B cell (primary cell): ENCODE data around the gene ATP5F1B.

Experiments used
- CTCF ChIP-seq: fragments of 200-600 bp; IDR thresholded peaks from one replicate; pipeline ENCODE4 v1.8.0; 2022; ENCODE audit warnings: antibody characterized with exemption, mild to moderate bottlenecking
- EZH2 ChIP-seq: IDR thresholded peaks from 2 replicates; pipeline ENCODE4 v1.6.1; 2012; ENCODE audit warnings: borderline replicate concordance, low read depth, mild to moderate bottlenecking, moderate library complexity, low read length; ENCODE audit not compliant: insufficient read depth, poor library complexity, severe bottlenecking

DNA sequence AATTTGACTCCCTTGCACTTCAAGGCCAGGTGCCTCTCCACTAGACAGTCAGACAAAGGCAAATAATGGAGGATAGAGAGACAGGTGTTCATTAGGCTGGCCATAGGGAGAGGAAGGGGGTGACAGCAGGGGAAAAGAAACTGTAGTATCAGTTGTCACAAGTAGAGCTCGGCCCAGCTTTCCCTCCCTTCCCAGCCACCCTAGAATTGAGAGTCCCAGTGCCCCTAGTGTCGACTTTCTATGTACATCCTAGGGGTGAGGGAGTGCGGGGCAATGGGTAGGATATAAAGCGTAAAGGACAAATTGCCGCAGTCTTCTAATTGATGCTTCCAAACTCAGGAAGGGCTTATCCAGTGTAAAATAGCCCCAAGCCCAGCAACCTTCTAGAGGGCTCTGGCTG is 54.7 kb downstream of the ATP5F1B start:
- TF ChIP-seq CTCF (no peak), EZH2 (no peak)
